ENCODE results near the gene CNDP2.

The CNDP2 gene

DNA sequence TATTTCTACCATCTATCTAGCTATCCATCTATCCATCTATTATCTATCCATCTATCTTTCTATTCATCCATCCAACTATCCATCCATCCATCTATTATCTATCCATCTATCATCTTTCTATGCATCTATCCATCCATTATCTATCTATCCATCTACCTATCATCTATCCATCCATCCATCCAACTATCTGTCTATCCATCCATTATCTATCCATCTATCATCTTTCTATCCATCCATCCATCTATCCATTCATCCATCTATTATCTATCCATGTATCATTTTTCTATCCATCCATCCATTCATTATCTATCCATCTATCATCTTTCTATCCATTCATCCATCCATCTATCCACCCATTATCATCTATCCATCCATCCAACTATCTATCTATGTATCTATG lies 76.9 kb downstream of the CNDP2 start:
- DNase-seq, result no peak

All from fibroblast of skin of back (primary cell).